ENCODE results near the gene BBS9.

DNA sequence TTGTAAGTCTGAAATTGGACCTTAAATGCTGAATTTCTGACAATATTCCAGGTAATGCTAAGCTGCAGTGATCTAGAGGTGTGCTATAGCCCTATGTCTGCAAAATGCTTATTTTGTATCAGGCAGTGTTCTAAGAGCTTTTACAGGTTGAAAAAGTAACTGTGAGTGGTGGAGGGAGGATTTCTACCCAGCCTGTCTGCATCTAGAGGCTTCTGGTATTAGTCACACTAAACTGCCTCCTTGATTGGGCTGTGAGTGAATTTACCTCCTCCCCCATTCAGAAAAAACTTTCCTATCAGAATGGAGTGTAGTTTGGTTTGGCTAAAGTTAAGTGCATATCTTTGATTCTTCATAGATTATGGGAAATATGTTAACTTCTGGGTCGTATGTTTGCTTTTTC, 56.8 kb downstream of the BBS9 start:
- TF ChIP-seq, protein P1, sequence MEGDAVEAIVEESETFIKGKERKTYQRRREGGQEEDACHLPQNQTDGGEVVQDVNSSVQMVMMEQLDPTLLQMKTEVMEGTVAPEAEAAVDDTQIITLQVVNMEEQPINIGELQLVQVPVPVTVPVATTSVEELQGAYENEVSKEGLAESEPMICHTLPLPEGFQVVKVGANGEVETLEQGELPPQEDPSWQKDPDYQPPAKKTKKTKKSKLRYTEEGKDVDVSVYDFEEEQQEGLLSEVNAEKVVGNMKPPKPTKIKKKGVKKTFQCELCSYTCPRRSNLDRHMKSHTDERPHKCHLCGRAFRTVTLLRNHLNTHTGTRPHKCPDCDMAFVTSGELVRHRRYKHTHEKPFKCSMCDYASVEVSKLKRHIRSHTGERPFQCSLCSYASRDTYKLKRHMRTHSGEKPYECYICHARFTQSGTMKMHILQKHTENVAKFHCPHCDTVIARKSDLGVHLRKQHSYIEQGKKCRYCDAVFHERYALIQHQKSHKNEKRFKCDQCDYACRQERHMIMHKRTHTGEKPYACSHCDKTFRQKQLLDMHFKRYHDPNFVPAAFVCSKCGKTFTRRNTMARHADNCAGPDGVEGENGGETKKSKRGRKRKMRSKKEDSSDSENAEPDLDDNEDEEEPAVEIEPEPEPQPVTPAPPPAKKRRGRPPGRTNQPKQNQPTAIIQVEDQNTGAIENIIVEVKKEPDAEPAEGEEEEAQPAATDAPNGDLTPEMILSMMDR (IDR thresholded peaks at IDR 0.05; ENCODE audit: low read length) = no peak
- TF ChIP-seq EZH2 (optimal IDR thresholded peaks at IDR 0.05; ENCODE audit: low read depth, low read length) = no peak
